Heart left ventricle (tissue), 16 donors: ENCODE measurements around the gene SIX2. TPM values are rescaled to one million over a fixed set of nuclear protein-coding genes. Genes with fewer than 3 reads are reported as not detected.

Source experiments
- ATAC-seq, 4 donors: fragments of 200-7000 bp; cut with Tn5 transposase; one replicate each; pipeline ENCODE4 v1.9.1; 2020 to 2022; ENCODE audit warnings: moderate library complexity in 4 of 4, mild to moderate bottlenecking in 3 of 4, moderate number of reproducible peaks in 1 of 4
- DNase-seq, 5 donors: peaks; one replicate each; pipeline ENCODE4 v3.0.0-alpha.2; 2020
- H3K27ac ChIP-seq, 12 donors: fragments of 200-600 bp; sonication (generic) in 4 of 12; one replicate each; pipeline versions ENCODE4 v1.5.0 to v1.8.0; 2016 to 2022; ENCODE audit warnings: mild to moderate bottlenecking in 2 of 12
- H3K27me3 ChIP-seq, 9 donors: fragments of 200-600 bp; sonication (generic) in 2 of 9; one replicate each; pipeline versions ENCODE4 v1.5.1 to v1.8.0; 2016 to 2022; ENCODE audit warnings: mild to moderate bottlenecking in 3 of 9
- H3K36me3 ChIP-seq, 9 donors: fragments of 200-600 bp; sonication (generic) in 2 of 9; one replicate each; pipeline versions ENCODE4 v1.5.0 to v1.8.0; 2018 to 2022; ENCODE audit warnings: mild to moderate bottlenecking in 2 of 9
- H3K4me1 ChIP-seq, 12 donors: fragments of 200-600 bp; sonication (generic) in 4 of 12; one replicate each; pipeline versions ENCODE4 v1.5.0 to v1.8.0; 2016 to 2022; ENCODE audit warnings: mild to moderate bottlenecking in 3 of 12
- H3K4me3 ChIP-seq, 12 donors: fragments of 200-600 bp; sonication (generic) in 4 of 12; one replicate each; pipeline versions ENCODE4 v1.5.0 to v1.8.0; 2017 to 2022; ENCODE audit warnings: mild to moderate bottlenecking in 9 of 12, moderate library complexity in 4 of 12
- H3K9me3 ChIP-seq, 12 donors: fragments of 200-600 bp; sonication (generic) in 4 of 12; one replicate each; pipeline versions ENCODE4 v1.5.0 to v1.8.0; 2016 to 2022; ENCODE audit warnings: mild to moderate bottlenecking in 1 of 12
- CTCF ChIP-seq, 12 donors: fragments of 200-600 bp; sonication (generic) in 4 of 12; IDR thresholded peaks; one replicate each; pipeline versions ENCODE4 v1.5.0 to v1.8.0; 2018 to 2022; ENCODE audit warnings: antibody characterized with exemption in 12 of 12, mild to moderate bottlenecking in 5 of 12
- POLR2A ChIP-seq, 2 donors: fragments of 450-650 bp; IDR thresholded peaks; one replicate each; pipeline ENCODE4 v1.6.1; 2017; ENCODE audit warnings: antibody characterized with exemption in 2 of 2, mild to moderate bottlenecking in 2 of 2, moderate library complexity in 2 of 2
- WGBS, 4 donors: extraction: QIAGEN DNeasy Blood & Tissue Kit in 2 of 4; methylation state at CpG; one replicate each; pipeline versions ENCODE4 v1.1.5 to v1.1.7; 2013 to 2018; 5-methylcytosine and 5-hydroxymethylcytosine counted together
- intact Hi-C, 10 donors: fragments of 100-400 bp; cut with DNase I; formaldehyde crosslinking; loops; one replicate each; pipeline versions ENCODE4 v1.11.1 to v1.14.2; 2022
- long read RNA-seq, 3 donors: library from polyadenylated mRNA; unstranded; transcript quantifications; one replicate each; pipeline ENCODE4 v2.0.0, GENCODE V29; 2020 to 2021
- polyA plus RNA-seq, 2 donors: library from polyadenylated mRNA; stranded (reverse); fragments of 200-250 nt; gene quantifications; one replicate each; pipeline ENCODE4 v1.2.3, GENCODE V29; 2013
- total RNA-seq, 9 donors: library from RNA; depleted of rRNA in 2 of 9; stranded (reverse); fragments of >200 nt in 2 of 9; fragmentation: NEBNext Ultra II Directional in 3 of 9; extraction: Animal tissue kit (Norgen Biotek cat#: 25700) in 3 of 9; gene quantifications; one replicate each; pipeline versions ENCODE4 v1.1.0 to v1.2.4, GENCODE V29; 2016 to 2023
- donor health status: ischemic (EF 13 %, LVEDD 7.1; RV severe dilation, severe dysfunction).
- donor health status: healthy with polysubstance abuse.
- donor health status: DM: no; HTN: yes; CAD: no.
- donor health status: DM: no; HTN: no; CAD: no.
- donor health status: ischemic (EF 25% LVEDD 6.9; RV normal size, moderate dysfunction).
- donor health status: ischemic (EF 25% LVEDD 5.7; RV mildly dilated, moderate dysfunction).
- donor health status: healthy.
- donor health status: DM: yes; HTN: yes; CAD: no.
- donor health status: ischemic (EF 35%, LVEDD 5.7; RV mildly dilated, moderate dysfunction).
- donor health status: nonischemic (EF 11% LVEDD 7.7; RV severe dilation, severe dysfunction).
- donor health status: DM: yes; HTN: yes; CAD: no.
- donor health status: PGD.
- donor health status: ischemic (EF 29% LVEDD 5.4; RV normal size, mild dysfunction).
- donor health status: nonischemic (EF 23%, LVEDD 6.1; RV moderate dilation, normal function).

SIX2 gene
- total RNA-seq (1 to 10 TPM in 3 of 9 donors, under 1 TPM in 6; 0.32 to 1.8 (median 0.61) TPM), polyA plus RNA-seq (1 to 10 TPM in 1 of 2 donors, under 1 TPM in 1; 0.99 to 2.0 TPM)
- long read RNA-seq, donor 1: 0 reads
- long read RNA-seq, donor 2, partial matches to known transcripts: 0 of 1 reads
- long read RNA-seq, donor 2, other reads (novel, unspliced or antisense): 0 of 1 reads
- long read RNA-seq, donor 3: 0 reads

GRCh38 chr2:45009303-45009927, at the start of gene SIX2:
SIX2 (minus strand) TSS chr2:45009452; CDS start chr2:45009110, 342 bp downstream.
- Histone ChIP-seq H3K9me3 (no peaks in the 10 kb centered on the region), H3K36me3 (no peaks in the 10 kb centered on the region), H3K4me1 (peaks cover 4 to 63% (median 39%) of the 10 kb centered on the region in 12 donors), H3K27me3 (peaks cover 58 to 99% (median 88%) of the 10 kb centered on the region in 9 donors), H3K27ac (peak within 1 kb of the TSS in 11 of 12 donors; percentile 54 to 85 (median 74)), H3K4me3 (peak within 1 kb of the TSS; percentile 7 to 63 (median 54))
- no peak for TF ChIP-seq CTCF (IDR thresholded peaks at IDR 0.05)
- peak in 1 of 2 donors; percentile 70 for TF ChIP-seq POLR2A (IDR thresholded peaks at IDR 0.05)
- 1% methylated on average over 48 to 61 of the region's 61 CpGs for WGBS, 4 donors
- ATAC-seq (peak; percentile 90 to 95 (median 95)), DNase-seq (peak; percentile 89 to 94 (median 92))
- intact Hi-C loops: no loop called here

DNA sequence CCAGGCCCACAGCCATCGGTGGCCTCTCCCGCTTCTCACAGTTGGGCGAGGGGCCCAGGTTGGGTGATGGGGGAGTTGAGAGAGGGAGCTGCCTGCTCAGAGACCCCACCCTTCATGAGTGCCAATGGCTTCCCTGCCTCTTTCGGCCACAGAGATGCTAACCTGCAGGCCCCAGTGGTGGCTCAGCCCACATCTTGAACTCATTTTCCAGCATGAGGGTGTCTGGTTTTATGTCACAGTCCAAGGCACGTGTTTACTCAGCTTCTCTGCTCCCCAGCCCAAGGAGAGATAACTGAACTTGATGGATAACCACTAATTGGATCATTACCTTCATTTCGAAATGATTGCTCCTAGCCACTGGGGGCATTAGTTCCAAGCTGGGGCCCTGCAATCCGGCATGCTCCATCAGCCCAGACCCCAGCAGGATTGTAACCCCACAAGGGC, 45.9 kb upstream of the SIX2 start:
- Histone ChIP-seq H3K4me3 (no peak overlapping the region), H3K27ac (no peak overlapping the region), H3K36me3 (no peaks in the 10 kb centered on the region), H3K4me1 (no peaks in the 10 kb centered on the region), H3K9me3 (no peaks in the 10 kb centered on the region), H3K27me3 (no peaks in the 10 kb centered on the region)
- DNase-seq (no peak), ATAC-seq (no peak)
- intact Hi-C loops: no loop called here
- WGBS, 4 donors: 70 to 83% (median 78%) methylated on average over 6 to 7 of the region's 7 CpGs
- no peak for TF ChIP-seq CTCF (IDR thresholded peaks at IDR 0.05)

- DNase-seq (no peak), ATAC-seq (no peak)
- no peak overlapping the region for H3K4me3 ChIP-seq
- no peaks in the 10 kb centered on the region for H3K4me1 ChIP-seq
- TF ChIP-seq POLR2A (IDR thresholded peaks at IDR 0.05) (no peak), CTCF (IDR thresholded peaks at IDR 0.05) (no peak)
- H3K27ac ChIP-seq: no peak overlapping the region
- intact Hi-C loops: no loop called here
- no peaks in the 10 kb centered on the region for H3K9me3 ChIP-seq
- H3K36me3 ChIP-seq: no peaks in the 10 kb centered on the region
- no peaks in the 10 kb centered on the region for H3K27me3 ChIP-seq
- 78 to 84% (median 81%) methylated on average over 7 to 8 of the region's 8 CpGs for WGBS, 4 donors
Measured at GRCh38 chr2:45053966-45054365, 44.7 kb upstream of the SIX2 start.

- Histone ChIP-seq H3K4me3 (no peak overlapping the region), H3K27ac (no peak overlapping the region), H3K4me1 (no peaks in the 10 kb centered on the region), H3K27me3 (no peaks in the 10 kb centered on the region), H3K9me3 (no peaks in the 10 kb centered on the region), H3K36me3 (no peaks in the 10 kb centered on the region)
- 90 to 92% (median 92%) methylated on average over 5 of the region's 5 CpGs for WGBS, 4 donors
- ATAC-seq (no peak), DNase-seq (no peak)
- TF ChIP-seq CTCF (IDR thresholded peaks at IDR 0.05) (no peak), POLR2A (IDR thresholded peaks at IDR 0.05) (no peak)
- intact Hi-C loops: no loop called here
Measured at GRCh38 chr2:45052388-45052928, 43.2 kb upstream of the SIX2 start.
